Activated CD8-positive, alpha-beta T cell treated with anti-CD3 and anti-CD28 coated beads for 36 hours (primary cell): ENCODE data around the gene FOSB. TPM values are rescaled to one million over a fixed set of nuclear protein-coding genes. Genes with fewer than 3 reads are reported as not detected.

Source experiments
- ATAC-seq: fragments of 200-7000 bp; cut with Tn5 transposase; one replicate; pipeline ENCODE4 v1.10.0; 2021; ENCODE audit warnings: mild to moderate bottlenecking, moderate library complexity
- CTCF ChIA-PET: fragments of 350-600 bp; sonication (Branson Sonifier 250); formaldehyde crosslinking; loops from one replicate; lab custom pipeline; 2021; ENCODE audit warnings: antibody characterized with exemption; lab: Charles Lee
- POLR2A ChIA-PET: fragments of 350-600 bp; sonication (Branson Sonifier 250); formaldehyde crosslinking; loops from one replicate; lab custom pipeline; 2021; ENCODE audit warnings: antibody characterized with exemption; lab: Charles Lee
- DNase-seq: peaks from one replicate; pipeline ENCODE4 v3.0.0-alpha.2; 2020
- H3K27ac Mint-ChIP-seq: one replicate; pipeline ENCODE4 v1.8.0; 2021; ENCODE audit warnings: mild to moderate bottlenecking, mixed read lengths
- H3K27me3 Mint-ChIP-seq: one replicate; pipeline ENCODE4 v1.8.0; 2021; ENCODE audit warnings: mixed read lengths
- H3K36me3 Mint-ChIP-seq: one replicate; pipeline ENCODE4 v1.8.0; 2021; ENCODE audit warnings: low read depth, mixed read lengths
- H3K4me1 Mint-ChIP-seq: one replicate; pipeline ENCODE4 v1.8.0; 2021; ENCODE audit warnings: low read depth, mixed read lengths
- H3K4me3 Mint-ChIP-seq: one replicate; pipeline ENCODE4 v1.8.0; 2021; ENCODE audit warnings: mild to moderate bottlenecking, moderate library complexity, mixed read lengths
- H3K9me3 Mint-ChIP-seq: one replicate; pipeline ENCODE4 v1.8.0; 2021; ENCODE audit warnings: mixed read lengths
- CTCF ChIP-seq: fragments of 200-600 bp; IDR thresholded peaks from one replicate; pipeline ENCODE4 v1.8.0; 2022; ENCODE audit warnings: antibody characterized with exemption, mild to moderate bottlenecking
- intact Hi-C: fragments of 100-400 bp; cut with micrococcal nuclease; formaldehyde crosslinking; loops from one replicate; pipeline ENCODE4 v1.10.0; 2022
- total RNA-seq, 2 experiments: library from RNA; stranded (reverse); gene quantifications; one replicate each; pipeline ENCODE4 v1.2.3, GENCODE V29; 2021

FOSB gene
- total RNA-seq, 2 experiments from 2014 or later = 70.0 to 71.2 TPM

DNA sequence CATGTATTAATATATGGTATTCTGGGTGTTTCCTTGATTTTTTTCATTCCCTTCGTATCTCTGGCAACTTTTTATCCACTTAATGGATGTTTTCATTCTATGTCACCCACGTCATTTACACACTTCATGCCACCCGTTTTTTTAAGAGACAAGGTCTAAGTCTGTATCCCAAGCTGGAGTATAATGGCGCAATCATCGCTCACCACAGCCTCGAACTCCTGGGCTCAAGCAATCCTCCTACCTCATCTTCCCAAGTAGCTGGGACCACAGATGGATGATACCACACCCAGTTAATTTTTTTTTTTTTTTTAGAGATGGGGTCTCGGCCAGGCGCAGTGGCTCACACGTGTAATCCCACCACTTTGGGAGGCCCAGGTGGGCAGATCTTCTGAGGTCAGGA is 36.1 kb downstream of the FOSB start:
- intact Hi-C loops = no loop called here

GRCh38 chr19:45505151-45505995 is 37.6 kb downstream of the FOSB start:
- H3K27ac Mint-ChIP-seq = peak overlapping the region; percentile 83
- intact Hi-C loops = loop anchor here (5.0 kb wide), 1 partner anchor 137 kb away; no protein-coding TSS in a partner anchor
- CTCF ChIA-PET = interaction anchor here (0.9 to 4.1 kb wide), 7 partner anchors 8 to 137 kb away, joined by 3 to 23 read pairs (median 8); no protein-coding TSS in a partner anchor
- H3K9me3 Mint-ChIP-seq = no peaks in the 10 kb centered on the region
- TF ChIP-seq CTCF = no peak
- no peaks in the 10 kb centered on the region for H3K27me3 Mint-ChIP-seq
- peak overlapping the region; percentile 96 for H3K4me3 Mint-ChIP-seq
- peaks cover 24% of the 10 kb centered on the region for H3K4me1 Mint-ChIP-seq
- DNase-seq (no peak), ATAC-seq (no peak)
- POLR2A ChIA-PET = interaction anchor here (0.8 to 1.4 kb wide), 4 partner anchors 20 to 140 kb away, joined by 3 to 4 read pairs (median 4); no protein-coding TSS in a partner anchor
- peaks cover 12% of the 10 kb centered on the region for H3K36me3 Mint-ChIP-seq

More for the DNA sequence above, 36.1 kb downstream of the FOSB start:
- peaks cover 3% of the 10 kb centered on the region for H3K36me3 Mint-ChIP-seq
- peaks cover 20% of the 10 kb centered on the region for H3K4me1 Mint-ChIP-seq
- ChIA-PET POLR2A (no interaction called here), CTCF (interaction anchor here (2.5 to 4.1 kb wide), 3 partner anchors 8 to 64 kb away, joined by 10 to 23 read pairs (median 18); no protein-coding TSS in a partner anchor)
- DNase-seq = no peak
- no peak for ATAC-seq
- H3K27me3 Mint-ChIP-seq = no peaks in the 10 kb centered on the region
- H3K4me3 Mint-ChIP-seq = no peak overlapping the region
- no peak overlapping the region for H3K27ac Mint-ChIP-seq
- no peaks in the 10 kb centered on the region for H3K9me3 Mint-ChIP-seq
- no peak for TF ChIP-seq CTCF

GRCh38 chr19:45505996-45506245 is 38.1 kb downstream of the FOSB start:
- intact Hi-C loops = loop anchor here (5.0 kb wide), 1 partner anchor 136 kb away; no protein-coding TSS in a partner anchor
- no peak for TF ChIP-seq CTCF
- CTCF ChIA-PET = interaction anchor here (0.9 to 4.1 kb wide), 7 partner anchors 8 to 136 kb away, joined by 3 to 23 read pairs (median 8); no protein-coding TSS in a partner anchor
- POLR2A ChIA-PET = interaction anchor here (0.7 to 1.4 kb wide), 4 partner anchors 20 to 186 kb away, joined by 3 to 4 read pairs (median 3); partner anchors contain the start of genes QPCTL and SNRPD2
- peaks cover 28% of the 10 kb centered on the region for H3K4me1 Mint-ChIP-seq
- peaks cover 14% of the 10 kb centered on the region for H3K36me3 Mint-ChIP-seq
- peak overlapping the region; percentile 83 for H3K27ac Mint-ChIP-seq
- no peak for DNase-seq
- peak overlapping the region; percentile 96 for H3K4me3 Mint-ChIP-seq
- no peaks in the 10 kb centered on the region for H3K27me3 Mint-ChIP-seq
- H3K9me3 Mint-ChIP-seq = no peaks in the 10 kb centered on the region
- no peak for ATAC-seq

- peak overlapping the region; percentile 95 for H3K27ac Mint-ChIP-seq
- peak; percentile 45 for TF ChIP-seq CTCF
- H3K4me3 Mint-ChIP-seq = peak overlapping the region; percentile 96
- no peaks in the 10 kb centered on the region for H3K9me3 Mint-ChIP-seq
- DNase-seq (peak; percentile 100), ATAC-seq (peak; percentile 83)
- POLR2A ChIA-PET = interaction anchor here (0.7 to 0.9 kb wide), 3 partner anchors 21 to 186 kb away, joined by 3 read pairs; partner anchors contain the start of genes QPCTL and SNRPD2
- intact Hi-C loops = loop anchor here (5.0 kb wide), 1 partner anchor 136 kb away; no protein-coding TSS in a partner anchor
- H3K36me3 Mint-ChIP-seq = peaks cover 17% of the 10 kb centered on the region
- no peaks in the 10 kb centered on the region for H3K27me3 Mint-ChIP-seq
- H3K4me1 Mint-ChIP-seq = peaks cover 33% of the 10 kb centered on the region
- CTCF ChIA-PET = interaction anchor here (0.9 to 4.1 kb wide), 7 partner anchors 9 to 136 kb away, joined by 3 to 23 read pairs (median 8); no protein-coding TSS in a partner anchor
Observed at GRCh38 chr19:45506246-45506988, 38.6 kb downstream of the FOSB start.
